NCI-H128 (cell line): Measurements from ENCODE around the gene NPHP4.

ENCODE experiments used
- DNase-seq: peaks from one replicate; lab custom pipeline; 2025; ENCODE audit not compliant: unreplicated experiment; lab: John Stamatoyannopoulos, UW

NPHP4 gene

GRCh38 chr1:5883129-5884048 is 108.8 kb downstream of the NPHP4 start:
- no peak for DNase-seq

GRCh38 chr1:5882367-5883128 is 109.7 kb downstream of the NPHP4 start:
- no peak for DNase-seq

GRCh38 chr1:5881526-5882222 is 110.6 kb downstream of the NPHP4 start:
- DNase-seq, result no peak

GRCh38 chr1:5880630-5881405 is 111.4 kb downstream of the NPHP4 start:
- DNase-seq, result no peak

GRCh38 chr1:5879421-5879820 is 112.8 kb downstream of the NPHP4 start:
- DNase-seq, result no peak

- DNase-seq, result no peak
Measured at GRCh38 chr1:5878971-5879370, 113.3 kb downstream of the NPHP4 start.

- DNase-seq, result no peak
Measured at GRCh38 chr1:5877683-5878530, 114.3 kb downstream of the NPHP4 start.

GRCh38 chr1:5877001-5877400 is 115.2 kb downstream of the NPHP4 start:
- no peak for DNase-seq

GRCh38 chr1:5876094-5876650 is 116.1 kb downstream of the NPHP4 start:
- DNase-seq, result no peak

GRCh38 chr1:5875345-5875910 is 116.8 kb downstream of the NPHP4 start:
- DNase-seq, result no peak

- no peak for DNase-seq
Measured at GRCh38 chr1:5874416-5875110, 117.7 kb downstream of the NPHP4 start.

- DNase-seq, result no peak
Measured at GRCh38 chr1:5873556-5873955, 118.7 kb downstream of the NPHP4 start.

GRCh38 chr1:5872886-5873285 is 119.3 kb downstream of the NPHP4 start:
- no peak for DNase-seq

- no peak for DNase-seq
Measured at GRCh38 chr1:5868931-5869500, 123.2 kb downstream of the NPHP4 start.

GRCh38 chr1:5865774-5866173 is 126.5 kb downstream of the NPHP4 start:
- no peak for DNase-seq

GRCh38 chr1:5865056-5865455 is 127.2 kb downstream of the NPHP4 start:
- DNase-seq, result no peak

- no peak for DNase-seq
Measured at GRCh38 chr1:5864256-5864655, 128.0 kb downstream of the NPHP4 start.

GRCh38 chr1:5863238-5863637 is 129.0 kb downstream of the NPHP4 start:
- DNase-seq, result no peak
